ENCODE data around the gene PSMB9. TPM values are rescaled to one million over a fixed set of nuclear protein-coding genes. Genes with fewer than 3 reads are reported as not detected.

PSMB9 gene
- total and polyA plus RNA-seq, 9 of the 15 experiments (the other 6 are each of a cell fraction or from before 2014, with no cell fraction given) = 1.1 to 3.7 (median 2.4) TPM

DNA sequence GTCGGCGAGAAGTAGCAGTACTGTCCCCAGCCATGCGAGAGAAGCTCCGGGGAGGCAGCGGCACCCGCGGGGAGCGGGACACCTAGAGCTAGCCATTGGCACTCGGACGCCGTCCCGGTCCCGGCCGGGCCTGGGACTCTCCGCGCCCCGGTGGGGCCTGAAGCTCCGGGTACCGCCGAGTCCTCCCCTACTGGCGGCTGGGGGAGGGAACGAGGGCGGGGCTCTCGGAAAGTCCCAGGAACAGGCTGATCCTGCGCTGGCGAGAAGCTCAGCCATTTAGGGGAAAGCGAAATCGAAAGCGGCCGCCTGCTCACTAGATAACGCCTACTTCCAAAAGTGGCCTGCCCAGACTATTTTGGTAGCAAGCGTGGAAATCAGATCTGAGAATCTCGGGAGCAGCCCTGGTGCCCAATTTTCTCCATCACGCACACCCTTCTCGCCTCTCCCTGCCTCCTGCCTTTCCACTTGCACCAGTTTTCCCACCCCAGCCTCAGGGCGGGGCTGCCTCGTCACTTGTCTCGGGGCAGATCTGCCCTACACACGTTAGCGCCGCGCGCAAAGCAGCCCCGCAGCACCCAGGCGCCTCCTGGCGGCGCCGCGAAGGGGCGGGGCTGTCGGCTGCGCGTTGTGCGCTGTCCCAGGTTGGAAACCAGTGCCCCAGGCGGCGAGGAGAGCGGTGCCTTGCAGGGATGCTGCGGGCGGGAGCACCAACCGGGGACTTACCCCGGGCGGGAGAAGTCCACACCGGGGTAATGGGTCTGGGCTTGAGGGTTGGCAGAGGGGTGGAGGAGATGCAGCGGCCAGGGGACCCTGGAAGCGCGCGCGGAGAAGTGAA, at the start of gene PSMB9, which contains the start of gene TAP1 (continued):
- TF ChIP-seq, protein P1, sequence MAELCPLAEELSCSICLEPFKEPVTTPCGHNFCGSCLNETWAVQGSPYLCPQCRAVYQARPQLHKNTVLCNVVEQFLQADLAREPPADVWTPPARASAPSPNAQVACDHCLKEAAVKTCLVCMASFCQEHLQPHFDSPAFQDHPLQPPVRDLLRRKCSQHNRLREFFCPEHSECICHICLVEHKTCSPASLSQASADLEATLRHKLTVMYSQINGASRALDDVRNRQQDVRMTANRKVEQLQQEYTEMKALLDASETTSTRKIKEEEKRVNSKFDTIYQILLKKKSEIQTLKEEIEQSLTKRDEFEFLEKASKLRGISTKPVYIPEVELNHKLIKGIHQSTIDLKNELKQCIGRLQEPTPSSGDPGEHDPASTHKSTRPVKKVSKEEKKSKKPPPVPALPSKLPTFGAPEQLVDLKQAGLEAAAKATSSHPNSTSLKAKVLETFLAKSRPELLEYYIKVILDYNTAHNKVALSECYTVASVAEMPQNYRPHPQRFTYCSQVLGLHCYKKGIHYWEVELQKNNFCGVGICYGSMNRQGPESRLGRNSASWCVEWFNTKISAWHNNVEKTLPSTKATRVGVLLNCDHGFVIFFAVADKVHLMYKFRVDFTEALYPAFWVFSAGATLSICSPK (IDR thresholded peaks at IDR 0.05; ENCODE audit: borderline replicate concordance) = no peak
- TF ChIP-seq PTRF (tag; IDR thresholded peaks at IDR 0.05) = no peak
- no peak for TF ChIP-seq CCAR2 (IDR thresholded peaks at IDR 0.05; ENCODE audit: low read depth, low read length)
- no peak for TF ChIP-seq ZNF253 (CRISPR knock-in tag; conservative IDR thresholded peaks at IDR 0.05)
- no peak for TF ChIP-seq HSF4 (CRISPR knock-in tag; IDR thresholded peaks at IDR 0.05; ENCODE audit: borderline replicate concordance)
- TF ChIP-seq TFAM (CRISPR knock-in tag; conservative IDR thresholded peaks at IDR 0.05) = no peak
- no peak for TF ChIP-seq RBM22 (IDR thresholded peaks at IDR 0.05; ENCODE audit: low read depth, low read length, poor library complexity, severe bottlenecking)
- TF ChIP-seq PHF20 (IDR thresholded peaks at IDR 0.05; ENCODE audit: partially characterized antibody) = peak; percentile 10
- TF ChIP-seq, protein P2, sequence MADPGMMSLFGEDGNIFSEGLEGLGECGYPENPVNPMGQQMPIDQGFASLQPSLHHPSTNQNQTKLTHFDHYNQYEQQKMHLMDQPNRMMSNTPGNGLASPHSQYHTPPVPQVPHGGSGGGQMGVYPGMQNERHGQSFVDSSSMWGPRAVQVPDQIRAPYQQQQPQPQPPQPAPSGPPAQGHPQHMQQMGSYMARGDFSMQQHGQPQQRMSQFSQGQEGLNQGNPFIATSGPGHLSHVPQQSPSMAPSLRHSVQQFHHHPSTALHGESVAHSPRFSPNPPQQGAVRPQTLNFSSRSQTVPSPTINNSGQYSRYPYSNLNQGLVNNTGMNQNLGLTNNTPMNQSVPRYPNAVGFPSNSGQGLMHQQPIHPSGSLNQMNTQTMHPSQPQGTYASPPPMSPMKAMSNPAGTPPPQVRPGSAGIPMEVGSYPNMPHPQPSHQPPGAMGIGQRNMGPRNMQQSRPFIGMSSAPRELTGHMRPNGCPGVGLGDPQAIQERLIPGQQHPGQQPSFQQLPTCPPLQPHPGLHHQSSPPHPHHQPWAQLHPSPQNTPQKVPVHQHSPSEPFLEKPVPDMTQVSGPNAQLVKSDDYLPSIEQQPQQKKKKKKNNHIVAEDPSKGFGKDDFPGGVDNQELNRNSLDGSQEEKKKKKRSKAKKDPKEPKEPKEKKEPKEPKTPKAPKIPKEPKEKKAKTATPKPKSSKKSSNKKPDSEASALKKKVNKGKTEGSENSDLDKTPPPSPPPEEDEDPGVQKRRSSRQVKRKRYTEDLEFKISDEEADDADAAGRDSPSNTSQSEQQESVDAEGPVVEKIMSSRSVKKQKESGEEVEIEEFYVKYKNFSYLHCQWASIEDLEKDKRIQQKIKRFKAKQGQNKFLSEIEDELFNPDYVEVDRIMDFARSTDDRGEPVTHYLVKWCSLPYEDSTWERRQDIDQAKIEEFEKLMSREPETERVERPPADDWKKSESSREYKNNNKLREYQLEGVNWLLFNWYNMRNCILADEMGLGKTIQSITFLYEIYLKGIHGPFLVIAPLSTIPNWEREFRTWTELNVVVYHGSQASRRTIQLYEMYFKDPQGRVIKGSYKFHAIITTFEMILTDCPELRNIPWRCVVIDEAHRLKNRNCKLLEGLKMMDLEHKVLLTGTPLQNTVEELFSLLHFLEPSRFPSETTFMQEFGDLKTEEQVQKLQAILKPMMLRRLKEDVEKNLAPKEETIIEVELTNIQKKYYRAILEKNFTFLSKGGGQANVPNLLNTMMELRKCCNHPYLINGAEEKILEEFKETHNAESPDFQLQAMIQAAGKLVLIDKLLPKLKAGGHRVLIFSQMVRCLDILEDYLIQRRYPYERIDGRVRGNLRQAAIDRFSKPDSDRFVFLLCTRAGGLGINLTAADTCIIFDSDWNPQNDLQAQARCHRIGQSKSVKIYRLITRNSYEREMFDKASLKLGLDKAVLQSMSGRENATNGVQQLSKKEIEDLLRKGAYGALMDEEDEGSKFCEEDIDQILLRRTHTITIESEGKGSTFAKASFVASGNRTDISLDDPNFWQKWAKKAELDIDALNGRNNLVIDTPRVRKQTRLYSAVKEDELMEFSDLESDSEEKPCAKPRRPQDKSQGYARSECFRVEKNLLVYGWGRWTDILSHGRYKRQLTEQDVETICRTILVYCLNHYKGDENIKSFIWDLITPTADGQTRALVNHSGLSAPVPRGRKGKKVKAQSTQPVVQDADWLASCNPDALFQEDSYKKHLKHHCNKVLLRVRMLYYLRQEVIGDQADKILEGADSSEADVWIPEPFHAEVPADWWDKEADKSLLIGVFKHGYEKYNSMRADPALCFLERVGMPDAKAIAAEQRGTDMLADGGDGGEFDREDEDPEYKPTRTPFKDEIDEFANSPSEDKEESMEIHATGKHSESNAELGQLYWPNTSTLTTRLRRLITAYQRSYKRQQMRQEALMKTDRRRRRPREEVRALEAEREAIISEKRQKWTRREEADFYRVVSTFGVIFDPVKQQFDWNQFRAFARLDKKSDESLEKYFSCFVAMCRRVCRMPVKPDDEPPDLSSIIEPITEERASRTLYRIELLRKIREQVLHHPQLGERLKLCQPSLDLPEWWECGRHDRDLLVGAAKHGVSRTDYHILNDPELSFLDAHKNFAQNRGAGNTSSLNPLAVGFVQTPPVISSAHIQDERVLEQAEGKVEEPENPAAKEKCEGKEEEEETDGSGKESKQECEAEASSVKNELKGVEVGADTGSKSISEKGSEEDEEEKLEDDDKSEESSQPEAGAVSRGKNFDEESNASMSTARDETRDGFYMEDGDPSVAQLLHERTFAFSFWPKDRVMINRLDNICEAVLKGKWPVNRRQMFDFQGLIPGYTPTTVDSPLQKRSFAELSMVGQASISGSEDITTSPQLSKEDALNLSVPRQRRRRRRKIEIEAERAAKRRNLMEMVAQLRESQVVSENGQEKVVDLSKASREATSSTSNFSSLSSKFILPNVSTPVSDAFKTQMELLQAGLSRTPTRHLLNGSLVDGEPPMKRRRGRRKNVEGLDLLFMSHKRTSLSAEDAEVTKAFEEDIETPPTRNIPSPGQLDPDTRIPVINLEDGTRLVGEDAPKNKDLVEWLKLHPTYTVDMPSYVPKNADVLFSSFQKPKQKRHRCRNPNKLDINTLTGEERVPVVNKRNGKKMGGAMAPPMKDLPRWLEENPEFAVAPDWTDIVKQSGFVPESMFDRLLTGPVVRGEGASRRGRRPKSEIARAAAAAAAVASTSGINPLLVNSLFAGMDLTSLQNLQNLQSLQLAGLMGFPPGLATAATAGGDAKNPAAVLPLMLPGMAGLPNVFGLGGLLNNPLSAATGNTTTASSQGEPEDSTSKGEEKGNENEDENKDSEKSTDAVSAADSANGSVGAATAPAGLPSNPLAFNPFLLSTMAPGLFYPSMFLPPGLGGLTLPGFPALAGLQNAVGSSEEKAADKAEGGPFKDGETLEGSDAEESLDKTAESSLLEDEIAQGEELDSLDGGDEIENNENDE (IDR thresholded peaks at IDR 0.05; ENCODE audit: low read depth, low read length) = no peak
- TF ChIP-seq CEBPB (tag; IDR thresholded peaks at IDR 0.05) = no peak
- TF ChIP-seq ARHGAP35 (IDR thresholded peaks at IDR 0.05; ENCODE audit: partially characterized antibody) = no peak
- TF ChIP-seq CREBBP (IDR thresholded peaks at IDR 0.05; ENCODE audit: low read depth, low read length) = no peak
- TF ChIP-seq ZNF23 (CRISPR knock-in tag; IDR thresholded peaks at IDR 0.05) = no peak

Data from K562 (cell line).